C4-2B (cell line): Measurements from ENCODE around the gene MRPS18A.

Source experiments
- CTCF ChIP-seq: fragments of 450-650 bp; conservative IDR thresholded peaks from 2 replicates; pipeline ENCODE4 v1.5.1; 2017; ENCODE audit warnings: mild to moderate bottlenecking
- ZFX ChIP-seq: fragments of 450-650 bp; IDR thresholded peaks from 2 replicates; pipeline ENCODE4 v1.6.1; 2017

- no peak for TF ChIP-seq CTCF
- TF ChIP-seq ZFX, result no peak
Observed at GRCh38 chr6:43674291-43674690, 13.3 kb downstream of the MRPS18A start.
